ENCODE results near the gene ENTPD5. TPM values are rescaled to one million over a fixed set of nuclear protein-coding genes. Genes with fewer than 3 reads are reported as not detected.

The ENTPD5 gene
- total and polyA plus RNA-seq, 2 of the 4 experiments (the other 2 are of a cell fraction): 7.3 to 8.1 TPM

GRCh38 chr14:73935666-73936065 is 83.4 kb downstream of the ENTPD5 start:
- POLR2A ChIA-PET (ENCODE audit: unreplicated experiment): interaction anchor here (0.6 kb wide), 1 partner anchor 8 kb away, joined by 3 read pairs; no protein-coding TSS in a partner anchor
- no peak overlapping the region for H3K23ac ChIP-seq (ENCODE audit: low read depth, low read length)
- H3K18ac ChIP-seq (ENCODE audit: low read depth, low read length): no peak overlapping the region
- H2AFZ ChIP-seq (replicated peaks; ENCODE audit: low read length, poor library complexity): no peak overlapping the region
- WGBS, 2 experiments (ENCODE audit: extremely low coverage in 2 of 2, insufficient read length in 1 of 2): no CpG with 5 or more reads among the region's 2 CpGs
- in situ Hi-C loops (cut with MboI; ENCODE audit: low sequenced_read_pairs) (no loop called here), dilution Hi-C loops (cut with HindIII; ENCODE audit: low sequenced_read_pairs, unreplicated experiment) (no loop called here), intact Hi-C loops (cut with micrococcal nuclease) (no loop called here)
- peaks cover 36% of the 10 kb centered on the region for H3K36me3 ChIP-seq (ENCODE audit: control insufficient read depth, insufficient read depth, low read length)
- no peak overlapping the region for H2BK5ac ChIP-seq (ENCODE audit: low read depth, low read length, poor library complexity, severe bottlenecking)
- BruUV-seq (replicated peaks): no TSS peak
- no peak overlapping the region for H2BK20ac ChIP-seq (ENCODE audit: low read depth, low read length)
- H4K5ac ChIP-seq (ENCODE audit: low read depth, low read length): no peak overlapping the region
- ATAC-seq (ENCODE audit: low read depth) (no peak), DNase-seq (no peak)
- H4K8ac ChIP-seq (ENCODE audit: low read depth in 2 of 2, low read length in 2 of 2): no peak overlapping the region
- no peak overlapping the region for H2AK9ac ChIP-seq (replicated peaks; ENCODE audit: low read depth, low read length, poor library complexity)
- CTCF ChIA-PET: no interaction called here
- H3K4me3 ChIP-seq (ENCODE audit: insufficient read depth, low read depth, low read length): no peak overlapping the region
- H3K4me2 ChIP-seq (ENCODE audit: low read depth, low read length): no peak overlapping the region
- H4K20me1 ChIP-seq (ENCODE audit: insufficient read depth, low read length): no peaks in the 10 kb centered on the region
- TF ChIP-seq RAD21 (IDR thresholded peaks at IDR 0.05; ENCODE audit: low read length) (0 out of 2 replicates have a peak, but pooled peaks have one; percentile 11), SMC3 (IDR thresholded peaks at IDR 0.05; ENCODE audit: low read depth, low read length) (0 out of 2 replicates have a peak, but pooled peaks have one; percentile 1), MAZ (IDR thresholded peaks at IDR 0.05; ENCODE audit: borderline replicate concordance, low read depth, low read length) (no peak), FOS (IDR thresholded peaks at IDR 0.05; ENCODE audit: low read depth, low read length) (no peak), CTCF (conservative IDR thresholded peaks at IDR 0.05; ENCODE audit: low read depth, low read length) (peak; percentile 31; the same call in 1 of the 2 replicates)
- H3K9ac ChIP-seq (ENCODE audit: low read depth, low read length): no peak overlapping the region
- H3K56ac ChIP-seq (ENCODE audit: extremely low read depth, insufficient read depth, low read length): no peak overlapping the region
- no peak overlapping the region for H2BK15ac ChIP-seq (ENCODE audit: low read depth, low read length)
- H3K14ac ChIP-seq (replicated peaks; ENCODE audit: low read depth, low read length): no peak overlapping the region
- no peaks in the 10 kb centered on the region for H3K27me3 ChIP-seq (ENCODE audit: control insufficient read depth, insufficient read depth, low read length)
- no peaks in the 10 kb centered on the region for H3K9me3 ChIP-seq (ENCODE audit: control insufficient read depth, insufficient read depth, low read length)
- no peak overlapping the region for H2BK120ac ChIP-seq (ENCODE audit: low read depth, low read length)
- H4K91ac ChIP-seq (ENCODE audit: insufficient read depth, low read depth, low read length): no peak overlapping the region
- no peak overlapping the region for H3K27ac ChIP-seq (ENCODE audit: insufficient read depth, low read length)
- no peaks in the 10 kb centered on the region for H3K4me1 ChIP-seq (ENCODE audit: control insufficient read depth, insufficient read depth, low read length)
- no peaks in the 10 kb centered on the region for H3K9me1 ChIP-seq (ENCODE audit: insufficient read depth, low read length)
- no peak overlapping the region for H2AK5ac ChIP-seq (ENCODE audit: low read depth, low read length)
- peaks cover 0 to 7% of the 10 kb centered on the region in 2 experiments; a peak in 2 of 4 replicates for H3K79me1 ChIP-seq (ENCODE audit: low read depth in 1 of 2, low read length in 2 of 2)
- no peak overlapping the region for H3K4ac ChIP-seq (ENCODE audit: low read depth, low read length)
